HEK293T (cell line): ENCODE measurements around the gene PML.
"Not testable (repeated sequence)": the region's sequence is repeated elsewhere in the genome, so short reads cannot be mapped to it uniquely, and the experiment has no call there.

Experiments
- CTCF ChIA-PET: fragments of 350-600 bp; formaldehyde crosslinking; extraction: SDS; loops from one replicate; lab custom pipeline; 2021; ENCODE audit warnings: antibody characterized with exemption, inconsistent platforms; lab: Yijun Ruan, JAX
- POLR2A ChIA-PET: fragments of 350-600 bp; formaldehyde crosslinking; extraction: SDS; loops from one replicate; lab custom pipeline; 2020; ENCODE audit warnings: antibody characterized with exemption, inconsistent platforms; lab: Yijun Ruan, JAX
- DNase-seq: peaks from one replicate; pipeline ENCODE4 v3.0.0; 2012; ENCODE audit warnings: mixed read lengths; ENCODE audit errors: extremely low spot score
- ARNT ChIP-seq: fragments of 450-650 bp; IDR thresholded peaks from 2 replicates; pipeline ENCODE4 v1.6.1; 2017; ENCODE audit warnings: mild to moderate bottlenecking
- BHLHE40 ChIP-seq: fragments of 450-650 bp; IDR thresholded peaks from 2 replicates; pipeline ENCODE4 v1.6.1; 2016; ENCODE audit warnings: mild to moderate bottlenecking, moderate library complexity, borderline replicate concordance
- CTBP1 ChIP-seq: fragments of 450-650 bp; IDR thresholded peaks from 2 replicates; pipeline ENCODE4 v1.6.1; 2016; ENCODE audit warnings: borderline replicate concordance
- ELF4 ChIP-seq: fragments of 450-650 bp; IDR thresholded peaks from 2 replicates; pipeline ENCODE4 v1.6.1; 2017; ENCODE audit warnings: antibody characterized with exemption
- FOXA1 ChIP-seq: fragments of 450-650 bp; IDR thresholded peaks from 2 replicates; pipeline ENCODE4 v1.6.1; 2016; ENCODE audit warnings: mild to moderate bottlenecking
- FOXK2 ChIP-seq: fragments of 450-650 bp; IDR thresholded peaks from 2 replicates; pipeline ENCODE4 v1.6.1; 2016; ENCODE audit warnings: mild to moderate bottlenecking
- FOXM1 ChIP-seq: fragments of 450-650 bp; IDR thresholded peaks from 2 replicates; pipeline ENCODE4 v1.6.1; 2017; ENCODE audit warnings: mild to moderate bottlenecking, borderline replicate concordance
- HDGF ChIP-seq: fragments of 450-650 bp; IDR thresholded peaks from 2 replicates; pipeline ENCODE4 v1.6.1; 2017; ENCODE audit warnings: antibody characterized with exemption, borderline replicate concordance
- L3MBTL2 ChIP-seq: fragments of 450-650 bp; conservative IDR thresholded peaks from 2 replicates; pipeline ENCODE4 v1.6.1; 2016; ENCODE audit warnings: mild to moderate bottlenecking
- LEF1 ChIP-seq: fragments of 450-650 bp; IDR thresholded peaks from 2 replicates; pipeline ENCODE4 v1.6.1; 2017; ENCODE audit warnings: mild to moderate bottlenecking, borderline replicate concordance
- NFRKB ChIP-seq: fragments of 450-650 bp; IDR thresholded peaks from 2 replicates; pipeline ENCODE4 v1.6.1; 2016; ENCODE audit warnings: mild to moderate bottlenecking, moderate library complexity
- PKNOX1 ChIP-seq: fragments of 450-650 bp; IDR thresholded peaks from 2 replicates; pipeline ENCODE4 v1.6.1; 2016
- SP1 ChIP-seq: fragments of 450-650 bp; IDR thresholded peaks from 2 replicates; pipeline ENCODE4 v1.6.1; 2017
- SUZ12 ChIP-seq: fragments of 450-650 bp; IDR thresholded peaks from 2 replicates; pipeline ENCODE4 v1.6.1; 2016; ENCODE audit warnings: mild to moderate bottlenecking
- TARDBP ChIP-seq: fragments of 450-650 bp; IDR thresholded peaks from 2 replicates; pipeline ENCODE4 v1.6.1; 2016
- ZNF384 ChIP-seq: fragments of 450-650 bp; IDR thresholded peaks from 2 replicates; pipeline ENCODE4 v1.6.1; 2016

The PML gene

DNA sequence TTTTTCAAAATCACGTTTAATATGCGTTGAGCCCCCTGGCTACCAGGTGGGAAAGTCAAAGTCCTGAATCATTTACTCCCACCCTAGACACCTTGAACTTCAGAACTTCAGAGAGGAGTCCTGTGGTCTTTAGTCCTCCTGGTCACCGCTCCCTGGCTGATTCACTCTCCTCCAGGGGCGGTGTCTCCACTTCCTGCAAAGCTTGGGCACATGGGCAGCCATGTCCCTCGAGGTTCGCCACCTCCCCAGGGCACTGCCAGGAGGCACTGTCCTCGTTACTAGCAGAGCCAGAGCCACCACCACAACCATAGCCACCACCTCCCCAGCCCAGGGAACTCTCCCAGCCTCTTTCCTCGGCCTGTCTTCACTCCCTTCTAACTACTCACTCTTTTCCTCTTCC lies 37.2 kb upstream of the PML start:
- DNase-seq = no peak
- TF ChIP-seq L3MBTL2 (no peak), HDGF (no peak), BHLHE40 (no peak), ARNT (no peak), SUZ12 (no peak), FOXM1 (no peak), FOXK2 (no peak), PKNOX1 (no peak), ZNF384 (no peak), CTBP1 (no peak), ELF4 (no peak), SP1 (no peak), TARDBP (no peak), NFRKB (no peak), FOXA1 (no peak), LEF1 (no peak)
- ChIA-PET POLR2A (interaction anchor here (0.8 to 0.9 kb wide), 2 partner anchors 16 to 37 kb away, joined by 3 read pairs; no protein-coding TSS in a partner anchor), CTCF (no interaction called here)

GRCh38 chr15:73957785-73958184 lies 36.7 kb upstream of the PML start:
- DNase-seq = no peak
- TF ChIP-seq BHLHE40 = no peak
- TF ChIP-seq FOXM1 = no peak
- no peak for TF ChIP-seq FOXK2
- TF ChIP-seq LEF1 = no peak
- TF ChIP-seq NFRKB = no peak
- TF ChIP-seq SUZ12 = no peak
- TF ChIP-seq SP1 = no peak
- TF ChIP-seq TARDBP = no peak
- no peak for TF ChIP-seq PKNOX1
- no peak for TF ChIP-seq CTBP1
- no peak for TF ChIP-seq L3MBTL2
- no peak for TF ChIP-seq ELF4
- no peak for TF ChIP-seq HDGF
- TF ChIP-seq FOXA1 = no peak
- no peak for TF ChIP-seq ZNF384
- no peak for TF ChIP-seq ARNT
- ChIA-PET POLR2A (interaction anchor here (0.9 kb wide), 1 partner anchor 37 kb away, joined by 3 read pairs; no protein-coding TSS in a partner anchor), CTCF (no interaction called here)

DNA sequence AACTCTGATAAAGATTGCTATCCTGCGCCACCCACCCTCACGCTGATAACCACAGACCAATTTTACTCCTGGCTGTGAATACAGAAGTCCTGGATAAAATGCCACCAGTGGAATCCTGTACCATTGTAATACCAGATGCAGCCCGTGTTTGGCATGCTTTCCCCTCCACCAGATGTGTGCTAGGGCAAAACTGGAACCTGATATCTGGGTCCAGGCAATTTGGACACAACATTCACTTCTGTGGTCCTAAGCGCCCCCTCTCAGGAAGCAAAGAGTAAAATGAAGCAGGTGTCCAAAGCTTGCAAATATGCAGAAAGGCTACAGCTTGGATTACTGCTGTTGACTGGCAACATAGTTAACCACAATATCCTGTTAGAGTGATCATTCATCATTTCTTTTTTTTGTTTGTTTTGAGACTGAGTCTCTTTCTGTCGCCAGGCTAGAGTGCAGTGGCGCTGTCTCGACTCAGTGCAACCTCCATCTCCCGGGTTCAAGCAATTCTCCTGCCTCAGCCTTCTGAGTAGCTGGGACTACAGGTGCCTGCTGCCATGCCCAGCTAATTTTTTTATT lies 35.4 kb upstream of the PML start:
- TF ChIP-seq L3MBTL2 (no peak), TARDBP (no peak), SP1 (no peak)
- no peak for DNase-seq
- ChIA-PET POLR2A (interaction anchor here (1.7 kb wide), 1 partner anchor 8 kb away, joined by 4 read pairs; no protein-coding TSS in a partner anchor), CTCF (interaction anchor here (0.7 to 1.1 kb wide), 2 partner anchors 14 to 89 kb away, joined by 3 read pairs; no protein-coding TSS in a partner anchor)

DNA sequence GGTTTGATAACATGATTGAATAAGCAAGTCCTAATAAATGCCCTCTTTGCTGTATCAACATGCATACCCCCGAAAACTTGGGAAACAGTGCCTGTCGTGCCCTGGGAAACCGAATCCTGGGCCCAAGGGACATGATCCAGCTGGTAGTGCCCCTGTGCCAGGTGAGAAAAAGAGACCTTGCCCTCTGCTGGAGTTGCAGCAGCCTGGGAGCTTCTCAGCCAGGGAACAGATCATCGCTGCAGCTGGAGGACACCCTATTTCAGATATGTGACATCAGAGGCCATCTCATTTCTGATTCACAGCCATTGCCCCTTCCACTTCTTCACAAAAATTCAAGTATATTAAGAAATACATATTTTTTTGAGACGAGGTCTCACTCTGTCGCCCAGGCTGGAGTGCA lies 34.7 kb upstream of the PML start:
- TF ChIP-seq FOXM1 (no peak), CTBP1 (no peak), SUZ12 (no peak), ELF4 (no peak), PKNOX1 (no peak), FOXA1 (no peak), HDGF (no peak), LEF1 (no peak), SP1 (no peak), NFRKB (no peak), BHLHE40 (no peak), ZNF384 (no peak), L3MBTL2 (no peak), FOXK2 (no peak), ARNT (no peak)
- no peak for DNase-seq
- POLR2A ChIA-PET = interaction anchor here (1.7 kb wide), 1 partner anchor 9 kb away, joined by 4 read pairs; no protein-coding TSS in a partner anchor

DNA sequence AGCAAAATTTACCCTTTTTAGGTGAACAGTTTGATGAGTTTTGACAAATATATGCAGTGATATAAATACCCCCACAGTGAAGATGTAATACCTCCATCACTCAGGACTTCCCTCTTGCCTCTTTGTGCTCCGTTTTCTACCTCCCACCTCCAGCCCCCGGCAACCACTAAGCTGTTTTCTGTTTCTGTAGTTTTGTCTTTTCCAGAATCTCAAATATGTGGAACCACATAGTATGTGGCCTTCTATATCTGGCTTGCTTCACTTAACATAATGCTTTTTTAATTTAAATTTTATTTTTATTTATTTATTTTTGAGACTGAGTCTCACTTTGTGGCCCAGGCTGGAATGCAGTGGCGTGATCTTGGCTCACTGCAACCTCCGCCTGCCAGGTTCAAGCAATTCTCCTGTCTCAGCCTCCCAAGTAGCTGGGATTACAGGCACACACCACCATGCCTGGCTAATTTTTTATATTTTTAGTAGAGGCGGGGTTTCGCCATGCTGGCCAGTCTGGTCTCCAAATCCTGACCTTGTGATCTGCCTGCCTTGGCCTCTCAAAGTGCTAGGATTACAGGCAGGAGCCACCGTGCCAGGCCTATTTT lies 33.9 kb upstream of the PML start:
- ChIA-PET CTCF (interaction anchor here (0.7 to 1.8 kb wide), 4 partner anchors 9 to 149 kb away, joined by 3 to 6 read pairs (median 4); no protein-coding TSS in a partner anchor), POLR2A (interaction anchor here (1.4 to 1.7 kb wide), 2 partner anchors 10 to 34 kb away, joined by 4 read pairs; partner anchors contain the start of gene PML)
- not testable (repeated sequence) for DNase-seq

More for the DNA sequence above, 34.7 kb upstream of the PML start:
- CTCF ChIA-PET = interaction anchor here (1.8 kb wide), 1 partner anchor 13 kb away, joined by 6 read pairs; no protein-coding TSS in a partner anchor

DNA sequence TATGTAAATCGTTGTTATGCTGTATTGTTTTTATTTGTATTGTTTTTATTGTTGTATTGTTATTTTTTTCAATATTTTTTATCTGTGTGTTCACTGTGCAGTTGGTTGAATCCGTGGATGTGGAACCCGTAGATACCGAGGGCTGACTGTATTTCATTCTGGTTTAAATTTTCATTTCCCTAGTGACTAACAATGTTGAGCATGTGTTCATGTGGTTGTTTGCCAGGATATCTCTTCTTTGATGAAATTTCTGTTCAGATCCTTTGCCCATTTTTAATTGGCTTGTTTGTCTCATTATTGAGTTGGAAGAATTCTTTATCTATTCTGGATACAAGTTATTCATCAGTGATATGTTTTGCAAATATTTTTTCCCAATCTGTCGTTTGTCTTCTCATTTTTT lies 32.1 kb upstream of the PML start:
- TF ChIP-seq BHLHE40 (no peak), LEF1 (no peak), ARNT (no peak), PKNOX1 (no peak), ZNF384 (no peak), HDGF (no peak), SP1 (no peak), CTBP1 (no peak), FOXK2 (no peak)
- ChIA-PET POLR2A (no interaction called here), CTCF (interaction anchor here (1.8 kb wide), 1 partner anchor 11 kb away, joined by 5 read pairs; no protein-coding TSS in a partner anchor)
- DNase-seq = no peak
